ENCODE results near the gene ERBB4. TPM values are rescaled to one million over a fixed set of nuclear protein-coding genes. Genes with fewer than 3 reads are reported as not detected.

ERBB4 gene
- total and polyA plus RNA-seq, 10 of the 15 experiments (the other 5 are each of a cell fraction or from before 2014, with no cell fraction given) = under 0.01 to 0.23 (median 0.01) TPM; not detected in 4

- TF ChIP-seq REST (IDR thresholded peaks at IDR 0.05; ENCODE audit: low read depth, low read length) (no peak), ZBTB4 (CRISPR knock-in tag; IDR thresholded peaks at IDR 0.05) (no peak), ZNF274 (IDR thresholded peaks at IDR 0.05; ENCODE audit: insufficient read depth, insufficient read length) (no peak), CTCF (IDR thresholded peaks at IDR 0.05 in 2 of 3, conservative IDR thresholded peaks at IDR 0.05 in 1 of 3; ENCODE audit: control insufficient read depth in 2 of 3, extremely low read depth in 1 of 3, insufficient read depth in 1 of 3, low read depth in 3 of 3, low read length in 3 of 3) (no peak), YBX1 (IDR thresholded peaks at IDR 0.05) (no peak), WRNIP1 (IDR thresholded peaks at IDR 0.05; ENCODE audit: borderline replicate concordance, low read depth, low read length) (no peak), EED (IDR thresholded peaks at IDR 0.05; ENCODE audit: low read depth) (no peak), USF2 (IDR thresholded peaks at IDR 0.05; ENCODE audit: borderline replicate concordance, low read depth, low read length) (no peak), BCLAF1 (IDR thresholded peaks at IDR 0.05) (no peak)
Observed at GRCh38 chr2:211724933-211725332, 813.7 kb downstream of the ERBB4 start (continued).
